Aorta (tissue), 5 donors: ENCODE data around the gene RMC1. TPM values are rescaled to one million over a fixed set of nuclear protein-coding genes. Genes with fewer than 3 reads are reported as not detected.

Source experiments
- ATAC-seq: fragments of 200-7000 bp; cut with Tn5 transposase; one replicate; pipeline ENCODE4 v1.9.1; 2022; ENCODE audit warnings: moderate library complexity; ENCODE audit not compliant: low FRiP score
- DNase-seq, 2 donors: peaks; one replicate each; pipeline ENCODE4 v3.0.0-alpha.2; 2020
- H3K27ac ChIP-seq, 2 donors: one replicate each; pipeline ENCODE4 v1.5.1; 2013; ENCODE audit warnings: low read length in 2 of 2, mild to moderate bottlenecking in 2 of 2, moderate library complexity in 2 of 2, control low read depth in 1 of 2, inconsistent platforms in 1 of 2, low read depth in 1 of 2
- H3K27me3 ChIP-seq, 2 donors: one replicate each; pipeline ENCODE4 v1.6.1; 2013; ENCODE audit warnings: control low read depth in 1 of 2, low read length in 1 of 2, mild to moderate bottlenecking in 1 of 2, moderate library complexity in 1 of 2; ENCODE audit not compliant: insufficient read depth in 2 of 2, control insufficient read depth in 1 of 2
- H3K36me3 ChIP-seq, 2 donors: one replicate each; pipeline ENCODE4 v1.6.1; 2013; ENCODE audit warnings: control low read depth in 1 of 2, low read length in 1 of 2, mild to moderate bottlenecking in 1 of 2; ENCODE audit not compliant: insufficient read depth in 2 of 2, control insufficient read depth in 1 of 2
- H3K4me1 ChIP-seq, 2 donors: one replicate each; pipeline ENCODE4 v1.6.1; 2013; ENCODE audit warnings: low read length in 2 of 2, control low read depth in 1 of 2, mild to moderate bottlenecking in 1 of 2, moderate library complexity in 1 of 2; ENCODE audit not compliant: insufficient read depth in 2 of 2, control insufficient read depth in 1 of 2
- H3K4me3 ChIP-seq, 2 donors: one replicate each; pipeline ENCODE4 v1.5.1; 2013; ENCODE audit warnings: low read length in 2 of 2, control low read depth in 1 of 2, mild to moderate bottlenecking in 1 of 2
- H3K9me3 ChIP-seq: one replicate; pipeline ENCODE4 v1.6.1; 2013; ENCODE audit warnings: mild to moderate bottlenecking, low read length; ENCODE audit not compliant: control insufficient read depth
- WGBS, 2 donors: extraction: QIAGEN DNeasy Blood & Tissue Kit; methylation state at CpG; one replicate each; pipeline ENCODE4 v1.1.7; 2013; 5-methylcytosine and 5-hydroxymethylcytosine counted together
- intact Hi-C, 2 donors: fragments of 100-400 bp; cut with DNase I; formaldehyde crosslinking; loops; one replicate each; pipeline versions ENCODE4 v1.14.2 to v1.15.0; 2022
- polyA plus RNA-seq, 2 donors: library from polyadenylated mRNA; stranded (reverse); fragments of 200-250 nt; gene quantifications; one replicate each; pipeline ENCODE4 v1.2.3, GENCODE V29; 2013
- total RNA-seq, 2 donors: library from RNA; stranded (reverse); fragmentation: NEBNext Ultra II Directional; extraction: Animal tissue kit (Norgen Biotek cat#: 25700); gene quantifications; one replicate each; pipeline ENCODE4 v1.2.1, GENCODE V29; 2021
- donor health status: healthy with polysubstance abuse.
- donor health status: Bipolar disorder and iron deficiency.
- donor health status: DM: no; HTN: no; CAD: no.
- donor health status: DM: no; HTN: no; CAD: no.
- donor health status: DM: yes; HTN: yes; CAD: no.

The RMC1 gene
- total and polyA plus RNA-seq, 4 donors = 20.2 to 42.1 (median 28.2) TPM

DNA sequence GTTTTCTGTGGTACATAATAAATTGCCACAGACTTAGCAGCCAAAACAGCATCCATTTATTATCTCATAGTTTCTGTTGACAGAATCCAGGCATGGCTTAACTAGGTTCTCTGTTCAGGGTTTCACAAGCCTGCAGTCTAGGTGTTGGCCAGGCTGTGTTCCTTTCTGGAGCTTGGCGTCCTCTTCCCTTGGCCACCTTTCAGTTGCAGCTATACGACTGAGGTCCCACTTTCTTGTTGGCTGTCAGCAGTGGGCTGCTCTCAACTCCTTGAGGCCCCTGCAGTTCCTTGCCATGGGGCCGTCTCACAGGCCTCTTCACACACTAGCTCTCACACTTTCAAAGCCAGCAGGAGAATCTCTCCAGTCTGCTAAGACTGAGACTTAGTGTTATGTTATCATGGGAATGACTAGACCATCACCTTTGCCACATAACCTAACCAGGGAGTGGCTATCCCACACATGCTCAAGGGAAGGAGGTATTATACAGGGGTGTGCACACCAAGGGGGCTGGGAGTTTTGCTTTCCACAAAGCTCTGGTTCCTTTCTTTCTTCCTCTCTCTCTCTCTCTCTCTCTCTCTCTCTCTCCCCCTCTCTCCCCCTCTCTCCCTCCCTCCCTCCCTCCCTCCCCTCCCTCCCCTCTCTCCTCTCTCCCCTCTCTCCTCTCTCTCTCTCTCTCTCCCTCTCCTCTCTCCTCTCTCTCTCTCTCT, 34.4 kb upstream of the RMC1 start:
- H3K27ac ChIP-seq = no peak overlapping the region

DNA sequence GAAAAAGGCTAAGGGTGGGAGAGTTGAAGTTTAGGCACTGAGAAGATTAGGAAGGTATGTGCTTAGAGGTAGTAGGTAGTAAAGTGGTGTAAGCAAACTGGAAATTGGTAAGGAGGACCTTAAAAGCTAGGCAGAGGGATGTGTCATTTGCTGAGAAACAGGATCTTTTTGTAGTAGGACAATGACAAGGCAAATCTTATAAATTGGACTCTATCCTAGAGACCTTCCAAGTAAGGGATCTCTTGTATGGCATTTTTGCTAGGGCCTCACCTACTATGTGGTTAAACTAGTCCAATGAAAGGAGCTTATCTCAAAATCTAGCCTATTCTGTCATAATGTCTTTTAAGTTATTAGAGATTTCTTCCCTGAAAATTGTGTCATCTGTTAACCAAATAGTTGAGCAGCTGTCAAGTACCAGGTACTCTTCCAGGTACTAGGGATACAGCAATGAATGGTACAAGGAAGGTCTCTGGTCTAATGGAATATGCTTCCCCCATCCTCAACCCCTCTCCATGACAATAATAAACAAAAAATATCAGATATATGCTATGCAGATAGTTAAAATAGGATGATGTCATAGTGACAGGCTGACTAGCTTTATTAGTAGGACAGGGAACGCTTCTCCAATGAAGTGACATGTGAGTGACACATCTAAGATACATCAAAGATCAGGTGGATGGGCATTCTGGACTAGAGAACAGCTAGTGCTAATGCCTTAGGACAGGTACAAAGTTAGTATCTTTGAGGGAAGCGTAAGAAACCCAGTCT, 32.5 kb upstream of the RMC1 start:
- peaks cover 6 to 12% of the 10 kb centered on the region in 2 donors for H3K36me3 ChIP-seq
- 96 to 98% methylated on average over 2 of the region's 2 CpGs for WGBS, 2 donors
- intact Hi-C loops = no loop called here

More for the DNA sequence above, 34.4 kb upstream of the RMC1 start:
- no peaks in the 10 kb centered on the region for H3K4me1 ChIP-seq
- no peaks in the 10 kb centered on the region for H3K27me3 ChIP-seq
- intact Hi-C loops = no loop called here
- ATAC-seq (no peak), DNase-seq (no peak)
- 34 to 51% methylated on average over 3 of the region's 3 CpGs for WGBS, 2 donors
- no peak overlapping the region for H3K4me3 ChIP-seq
- no peaks in the 10 kb centered on the region for H3K9me3 ChIP-seq
- peaks cover 6 to 12% of the 10 kb centered on the region in 2 donors for H3K36me3 ChIP-seq

DNA sequence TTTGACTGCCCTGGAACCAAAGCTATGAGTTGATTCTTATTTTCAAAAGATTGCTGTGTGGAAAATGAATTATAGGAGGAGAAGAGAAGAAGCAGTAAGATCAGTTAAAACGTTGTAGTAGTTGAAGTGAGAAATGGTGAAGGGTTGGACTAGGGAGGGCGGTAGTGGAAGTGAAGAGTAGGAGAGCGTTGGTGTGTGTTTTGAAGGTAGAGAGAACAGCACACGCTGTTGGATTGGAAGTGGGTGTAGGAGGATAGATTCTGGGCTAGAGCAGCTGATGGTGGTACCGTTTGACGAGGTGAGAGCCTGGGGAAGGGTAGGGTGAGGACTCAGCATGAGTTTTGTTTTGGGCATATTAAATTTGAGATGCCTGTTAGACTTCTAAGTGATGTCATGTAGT, 31.8 kb upstream of the RMC1 start:
- no peaks in the 10 kb centered on the region for H3K4me1 ChIP-seq
- H3K27me3 ChIP-seq = no peaks in the 10 kb centered on the region
- 90 to 92% methylated on average over 6 of the region's 6 CpGs for WGBS, 2 donors
- H3K4me3 ChIP-seq = no peak overlapping the region
- ATAC-seq = no peak
- intact Hi-C loops = no loop called here
- H3K36me3 ChIP-seq = peaks cover 6 to 11% of the 10 kb centered on the region in 2 donors
- H3K27ac ChIP-seq = no peak overlapping the region
- no peaks in the 10 kb centered on the region for H3K9me3 ChIP-seq
- no peak for DNase-seq

More for the DNA sequence above, 32.5 kb upstream of the RMC1 start:
- no peak overlapping the region for H3K4me3 ChIP-seq
- DNase-seq (no peak), ATAC-seq (no peak)
- H3K27ac ChIP-seq = no peak overlapping the region
- no peaks in the 10 kb centered on the region for H3K4me1 ChIP-seq
- no peaks in the 10 kb centered on the region for H3K9me3 ChIP-seq
- H3K27me3 ChIP-seq = no peaks in the 10 kb centered on the region

DNA sequence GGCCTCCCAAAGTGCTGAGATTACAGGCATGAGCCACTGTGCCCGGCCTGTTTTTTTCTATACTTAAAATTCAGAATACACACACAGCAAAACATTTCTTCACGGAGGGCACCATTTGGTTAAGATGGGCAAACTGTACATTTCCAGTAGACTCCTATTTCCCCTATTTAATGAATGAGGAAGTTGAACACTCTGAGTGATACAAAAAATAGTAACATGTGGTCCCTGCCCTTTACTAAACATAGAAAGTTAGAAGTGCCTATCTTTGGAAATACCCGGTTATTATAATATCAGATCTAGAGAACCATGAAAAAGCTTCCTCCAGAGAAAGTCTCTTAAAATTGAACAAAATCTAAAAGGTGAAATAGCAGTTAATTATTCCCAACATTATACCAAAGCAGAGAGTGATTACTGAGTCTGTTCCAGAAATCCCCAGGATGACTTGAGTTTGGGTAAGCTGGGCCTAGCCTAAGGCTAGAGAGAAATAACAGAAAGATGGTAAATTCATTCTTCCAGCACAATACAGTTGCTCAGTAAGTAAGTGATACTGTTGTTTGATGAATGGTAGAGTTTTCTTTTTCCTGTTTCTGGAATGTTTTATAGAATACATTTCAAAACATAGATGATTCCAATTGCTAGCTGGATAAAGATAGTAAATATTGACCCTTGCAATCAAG, 23.3 kb upstream of the RMC1 start:
- 79% methylated on average over 3 of the region's 3 CpGs for WGBS, 2 donors
- DNase-seq = no peak
- ATAC-seq = no peak
- peaks cover 3 to 8% of the 10 kb centered on the region in 2 donors for H3K36me3 ChIP-seq
- H3K4me1 ChIP-seq = no peaks in the 10 kb centered on the region
- intact Hi-C loops = no loop called here
- H3K27ac ChIP-seq = no peak overlapping the region
- H3K27me3 ChIP-seq = no peaks in the 10 kb centered on the region
- H3K9me3 ChIP-seq = no peaks in the 10 kb centered on the region
- H3K4me3 ChIP-seq = no peak overlapping the region

- H3K27ac ChIP-seq = peak overlapping the region; percentile 48 to 87
- no peaks in the 10 kb centered on the region for H3K9me3 ChIP-seq
- peaks cover 2 to 3% of the 10 kb centered on the region in 2 donors for H3K36me3 ChIP-seq
- H3K4me1 ChIP-seq = peaks cover 0 to 4% of the 10 kb centered on the region in 2 donors
- 17 to 19% methylated on average over 8 of the region's 8 CpGs for WGBS, 2 donors
- intact Hi-C loops = loop anchor here in 1 of 2 donors (5.0 kb wide), 1 partner anchor 32 kb away; the partner anchor contains the start of gene RIOK3
- ATAC-seq (no peak), DNase-seq (no peak)
- no peak overlapping the region for H3K4me3 ChIP-seq
- no peaks in the 10 kb centered on the region for H3K27me3 ChIP-seq
Measured at GRCh38 chr18:23484561-23485182, 18.6 kb upstream of the RMC1 start.

DNA sequence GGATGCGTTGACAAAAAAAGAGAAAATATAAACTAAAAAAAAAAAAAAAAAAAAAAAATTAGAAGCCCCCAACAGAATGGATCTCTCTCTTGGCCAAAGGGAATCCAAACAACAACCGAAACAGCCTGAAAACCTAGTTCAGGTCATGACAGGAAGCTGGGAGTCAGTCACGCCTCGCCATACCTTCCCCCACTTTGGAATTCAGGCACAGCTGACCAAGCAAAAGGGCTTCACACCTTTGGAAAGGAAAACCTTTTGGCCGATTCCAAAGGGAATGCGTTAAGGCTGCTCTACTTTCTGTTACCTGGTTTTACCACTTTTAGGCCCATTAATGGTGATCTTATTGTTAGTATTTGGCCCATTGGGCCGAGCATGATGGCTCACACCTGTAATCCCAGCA, 17.9 kb upstream of the RMC1 start:
- WGBS, 2 donors = 88 to 96% methylated on average over 7 of the region's 7 CpGs
- Histone ChIP-seq H3K9me3 (no peaks in the 10 kb centered on the region), H3K4me3 (no peak overlapping the region), H3K27ac (no peak overlapping the region), H3K4me1 (peaks cover 0 to 4% of the 10 kb centered on the region in 2 donors), H3K36me3 (peaks cover 2 to 3% of the 10 kb centered on the region in 2 donors), H3K27me3 (no peaks in the 10 kb centered on the region)
- DNase-seq (no peak), ATAC-seq (no peak)
- intact Hi-C loops = loop anchor here in 1 of 2 donors (5.0 kb wide), 1 partner anchor 33 kb away; the partner anchor contains the start of gene RIOK3

DNA sequence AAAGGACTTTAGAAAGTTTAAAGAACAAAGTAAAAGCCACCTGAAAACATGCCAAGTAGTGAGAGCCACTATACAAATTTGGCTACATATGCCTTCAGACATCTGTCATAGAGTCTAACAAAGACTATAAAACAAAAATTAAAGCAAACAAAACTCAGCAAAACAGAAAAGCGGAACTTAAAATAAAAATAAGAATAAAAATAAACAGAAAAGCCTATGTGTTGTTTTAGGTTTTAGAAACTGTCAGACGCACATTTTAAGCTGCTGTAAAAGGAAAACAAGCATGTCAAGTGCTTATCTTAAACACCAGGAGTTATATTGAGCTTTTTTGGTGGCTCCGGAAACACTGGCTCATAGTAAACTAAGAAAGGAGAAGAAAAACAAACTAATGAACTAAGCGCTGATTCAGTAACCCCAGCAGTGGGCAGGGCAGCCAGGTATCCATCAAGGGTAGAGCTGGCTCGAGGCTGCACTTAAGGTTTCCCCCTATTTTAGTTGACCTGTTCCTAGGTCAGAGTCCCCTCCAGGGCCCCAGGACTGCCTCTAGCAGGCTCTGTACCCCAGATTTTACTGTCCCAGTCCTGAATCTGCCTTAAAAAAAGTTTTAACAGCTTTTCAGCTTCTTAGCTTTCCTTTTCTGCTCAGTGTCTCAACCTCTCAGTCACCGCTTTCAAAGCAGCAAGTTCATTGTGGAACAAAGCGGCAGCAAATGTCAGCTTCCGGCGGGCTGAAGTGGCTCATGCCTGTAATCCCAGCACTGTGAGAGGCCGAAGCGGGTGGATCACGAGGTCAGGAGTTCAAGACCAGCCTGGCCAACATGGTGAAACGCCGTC, 15.4 kb upstream of the RMC1 start:
- H3K27ac ChIP-seq = peak overlapping the region; percentile 36 to 85
- intact Hi-C loops = loop anchor here in 1 of 2 donors (5.0 kb wide), 1 partner anchor 36 kb away; the partner anchor contains the start of gene RIOK3
- peak overlapping the region in 1 of 2 donors; percentile 8 for H3K4me3 ChIP-seq
- H3K36me3 ChIP-seq = no peaks in the 10 kb centered on the region
- DNase-seq = peak; percentile 62 to 79
- no peaks in the 10 kb centered on the region for H3K9me3 ChIP-seq
- no peaks in the 10 kb centered on the region for H3K27me3 ChIP-seq
- peaks cover 0 to 4% of the 10 kb centered on the region in 2 donors for H3K4me1 ChIP-seq
- peak; percentile 77 for ATAC-seq
- 5 to 6% methylated on average over 14 of the region's 14 CpGs for WGBS, 2 donors
